GM20431 (cell line): ENCODE measurements around the gene CELSR1.

Experiments used
- in situ Hi-C: fragments of 300-500 bp; cut with MseI, MboI; formaldehyde crosslinking; loops from one replicate; pipeline ENCODE4 v1.15.0; 2020; ENCODE audit warnings: low sequenced_read_pairs; ENCODE audit not compliant: unreplicated experiment

The CELSR1 gene

DNA sequence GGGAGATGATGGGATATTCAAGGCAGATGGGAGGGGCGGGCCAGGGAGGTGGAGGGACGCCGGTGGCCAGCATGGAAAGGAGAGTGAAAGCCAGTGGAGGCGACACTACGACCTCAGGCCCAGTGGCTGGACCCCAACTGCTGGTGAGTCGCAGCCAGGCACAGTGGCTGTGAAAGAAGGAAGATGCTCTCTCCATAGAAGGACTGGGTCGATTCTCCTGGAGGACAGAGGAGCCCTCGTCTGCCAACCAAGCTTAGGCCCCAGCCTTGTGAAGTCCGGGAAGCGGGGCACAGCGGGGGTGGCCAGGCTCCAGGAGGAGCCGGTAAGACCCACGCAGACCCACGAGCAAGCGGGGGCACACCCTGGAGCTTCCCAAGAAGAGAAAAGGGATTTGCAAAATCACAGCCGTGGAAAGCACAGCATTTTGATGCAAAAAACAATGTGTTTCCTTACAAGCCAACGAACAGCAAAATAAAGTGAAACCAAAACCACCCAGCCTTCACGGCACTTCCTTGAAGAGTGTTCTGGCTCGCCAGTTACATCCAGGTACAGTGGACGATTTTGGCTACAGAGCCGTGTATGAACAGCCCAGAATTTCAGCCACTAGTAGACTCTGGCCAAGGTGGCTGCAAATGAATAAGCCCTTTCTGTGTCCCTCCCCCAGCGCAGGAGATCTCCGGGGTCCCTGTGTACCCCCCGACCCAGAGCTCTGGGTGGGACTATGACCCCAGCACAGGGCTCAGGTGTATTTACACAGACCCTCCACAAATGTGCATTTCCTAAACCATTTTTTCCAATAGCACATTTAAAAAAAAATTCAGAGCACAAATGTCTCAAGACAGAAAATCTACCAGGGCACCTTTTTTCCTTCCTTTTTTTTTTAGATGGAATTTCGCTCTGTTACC, 105.0 kb downstream of the CELSR1 start:
- in situ Hi-C loops = no loop called here

DNA sequence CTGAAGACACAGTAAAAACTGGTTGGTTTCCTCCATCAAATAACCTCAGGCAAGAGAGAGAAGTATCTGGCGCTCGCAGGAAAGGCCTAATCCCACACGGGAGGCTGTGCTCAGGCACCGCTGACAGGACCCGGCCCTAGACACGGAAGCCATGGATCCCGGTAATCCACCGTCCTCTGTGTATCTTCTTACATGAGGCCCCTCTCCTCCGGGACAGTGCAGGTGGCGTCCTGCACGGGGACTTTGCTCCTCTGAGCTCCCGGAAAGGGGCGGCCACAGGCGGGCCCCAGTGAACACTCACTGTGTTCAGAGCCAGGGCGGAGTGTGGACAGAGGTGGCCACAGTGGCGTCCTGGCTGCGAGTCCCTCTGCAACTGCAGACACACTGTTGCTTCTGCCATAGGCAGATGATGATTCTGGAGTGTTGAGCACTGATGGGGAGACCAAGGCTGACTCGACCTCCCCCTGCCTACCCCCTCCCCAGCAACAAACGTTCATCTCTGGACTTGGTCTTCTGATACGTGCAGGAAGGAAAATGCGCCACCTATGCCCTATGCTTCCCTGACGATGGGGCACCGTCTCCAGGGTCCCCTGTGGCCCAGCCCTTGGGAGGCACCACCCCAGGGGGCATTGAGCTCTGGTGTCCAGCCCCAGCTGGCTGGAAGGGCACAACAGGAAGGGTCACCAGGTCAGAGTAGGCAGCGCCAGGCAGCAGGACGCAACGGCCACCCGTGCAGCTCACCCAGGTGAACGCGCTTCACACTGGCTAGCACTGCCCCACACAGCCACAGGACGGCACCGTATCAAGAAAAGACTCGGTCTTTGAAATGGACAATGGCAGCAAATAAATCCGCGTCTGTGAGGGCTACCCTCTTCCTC, 106.2 kb downstream of the CELSR1 start:
- in situ Hi-C loops = no loop called here

DNA sequence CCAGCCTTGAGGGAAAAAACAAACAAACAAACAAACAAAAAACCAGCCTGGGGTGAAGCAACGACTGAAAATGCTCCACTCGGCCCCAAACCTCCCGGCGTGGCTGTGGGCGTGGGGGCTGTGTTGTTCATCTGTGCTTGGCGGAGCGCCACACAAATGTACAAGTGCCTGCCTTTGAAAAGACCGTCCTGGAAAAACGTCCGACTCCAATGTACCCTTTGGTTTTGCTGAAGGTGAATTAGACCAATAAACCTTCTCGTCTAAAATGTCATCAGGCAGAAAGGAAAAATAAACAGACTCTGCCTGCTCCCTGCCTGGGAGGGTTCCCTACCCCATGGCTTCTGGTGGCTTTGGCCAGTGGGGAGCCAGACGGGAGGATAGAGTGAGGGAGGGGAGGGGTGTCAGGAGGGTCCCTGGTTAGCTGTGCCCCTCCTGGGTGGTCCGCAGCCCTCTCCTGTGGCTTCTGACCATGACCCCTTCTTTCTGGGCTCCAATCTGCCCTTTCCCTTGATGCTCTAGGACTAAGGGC, 108.0 kb downstream of the CELSR1 start:
- in situ Hi-C loops = no loop called here

DNA sequence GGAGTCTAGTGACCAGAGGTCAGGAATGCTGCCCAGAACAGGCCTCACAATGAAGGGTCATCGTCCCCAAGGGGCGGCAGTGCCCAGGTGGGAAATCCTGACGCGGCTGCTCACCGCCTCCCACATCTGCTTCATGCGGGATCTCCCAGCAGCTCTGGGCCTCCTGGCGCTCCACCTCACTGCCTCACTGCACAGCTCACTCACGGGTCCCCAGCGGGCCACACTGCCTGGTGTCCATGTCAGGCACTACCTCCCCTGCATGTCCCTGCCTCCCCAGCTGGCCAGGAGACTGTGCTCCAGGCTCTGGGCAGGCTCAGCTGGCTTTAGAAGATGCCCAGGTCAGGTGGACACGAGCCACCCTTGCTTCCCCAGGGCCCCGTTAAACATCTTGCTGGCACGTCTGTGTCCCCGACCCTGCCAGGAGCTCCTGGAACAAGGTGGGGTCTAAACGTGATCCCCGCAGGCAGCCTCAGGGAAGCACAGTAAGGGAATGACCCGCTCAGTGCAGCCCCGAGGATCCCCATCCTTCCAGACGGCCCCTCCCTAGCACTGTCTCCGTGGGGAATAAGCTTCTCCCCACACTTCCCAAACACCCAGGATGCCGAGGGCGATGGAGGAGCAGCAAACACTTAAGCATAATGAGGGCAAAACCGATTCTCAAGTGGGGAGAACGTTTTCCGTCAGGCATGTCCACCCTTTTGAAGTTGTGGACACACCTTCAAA, 108.7 kb downstream of the CELSR1 start:
- in situ Hi-C loops = no loop called here

DNA sequence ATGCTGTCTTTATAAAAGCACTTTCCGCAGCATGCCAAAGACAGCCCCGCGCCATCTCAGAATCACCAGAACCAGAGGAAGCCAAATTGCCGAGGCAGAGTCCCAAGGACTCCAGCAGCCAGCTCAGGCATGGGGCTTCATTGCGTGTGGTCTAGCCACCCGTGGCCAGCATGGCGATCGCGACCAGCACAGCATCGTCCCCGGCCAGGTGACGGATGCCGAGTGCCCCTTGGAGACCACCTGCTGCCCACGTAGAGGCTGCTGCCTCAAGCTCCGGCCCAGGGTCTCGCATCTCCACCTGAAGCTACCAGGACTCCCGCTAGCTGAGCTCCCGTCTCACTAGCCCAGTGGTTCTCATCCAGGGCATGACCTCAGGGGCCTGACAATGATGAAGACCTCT, 109.2 kb downstream of the CELSR1 start:
- in situ Hi-C loops = no loop called here

DNA sequence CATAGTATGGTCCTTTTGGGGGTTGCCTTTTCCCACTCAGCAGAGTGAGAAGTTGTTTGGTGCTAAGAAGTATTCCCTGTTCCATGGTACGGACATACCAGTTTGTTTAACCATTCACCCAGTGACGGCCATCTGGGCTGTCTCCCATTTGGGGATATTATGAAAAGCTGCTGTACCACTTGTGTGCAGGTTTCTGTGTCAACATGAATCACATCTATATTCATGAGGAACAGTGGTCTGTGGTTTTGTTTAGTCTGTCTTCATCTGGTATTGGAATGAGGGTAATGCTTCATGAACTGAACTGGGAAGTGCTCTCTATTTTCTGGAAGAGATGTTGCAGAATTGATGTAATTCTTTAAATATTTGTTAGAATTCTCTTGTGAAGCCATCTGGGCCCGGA, 112.4 kb downstream of the CELSR1 start:
- in situ Hi-C loops = no loop called here

DNA sequence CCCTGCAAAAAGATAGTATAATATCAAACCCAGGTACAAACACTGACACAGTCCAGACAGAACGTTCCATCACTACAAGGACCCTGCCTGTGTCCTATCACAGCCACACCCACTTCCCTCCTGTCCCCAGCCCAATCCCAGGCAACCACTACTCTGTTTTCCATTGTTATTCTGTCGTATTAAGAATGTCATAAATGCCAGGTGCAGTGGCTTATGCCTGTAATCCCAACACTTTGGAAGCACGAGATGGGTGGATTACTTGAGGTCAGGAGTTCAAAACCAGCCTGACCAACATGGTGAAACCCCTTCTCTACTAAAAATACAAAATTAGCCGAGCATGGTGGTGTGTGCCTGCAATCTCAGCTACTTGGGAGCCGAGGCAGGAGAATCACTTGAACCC, 112.9 kb downstream of the CELSR1 start:
- in situ Hi-C loops = no loop called here

DNA sequence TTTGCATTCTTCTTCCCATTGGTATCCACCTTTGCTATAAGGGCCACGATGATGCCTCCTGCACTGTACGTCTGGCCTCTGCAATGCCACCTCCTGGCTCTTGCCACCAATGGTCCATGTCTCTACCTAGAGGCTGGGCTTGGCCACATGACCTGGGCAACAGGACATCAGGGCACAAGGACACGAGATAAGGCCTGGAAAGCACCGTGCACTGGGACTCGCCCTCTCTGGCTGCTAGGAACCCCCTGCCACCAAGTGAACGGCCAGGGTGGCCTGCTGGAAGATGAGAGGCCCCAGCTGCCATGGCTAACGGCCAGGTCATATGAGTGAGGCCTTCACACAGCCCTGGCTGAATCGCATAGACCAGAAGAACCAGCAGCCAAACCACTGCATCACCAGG, 114.5 kb downstream of the CELSR1 start:
- in situ Hi-C loops = no loop called here

DNA sequence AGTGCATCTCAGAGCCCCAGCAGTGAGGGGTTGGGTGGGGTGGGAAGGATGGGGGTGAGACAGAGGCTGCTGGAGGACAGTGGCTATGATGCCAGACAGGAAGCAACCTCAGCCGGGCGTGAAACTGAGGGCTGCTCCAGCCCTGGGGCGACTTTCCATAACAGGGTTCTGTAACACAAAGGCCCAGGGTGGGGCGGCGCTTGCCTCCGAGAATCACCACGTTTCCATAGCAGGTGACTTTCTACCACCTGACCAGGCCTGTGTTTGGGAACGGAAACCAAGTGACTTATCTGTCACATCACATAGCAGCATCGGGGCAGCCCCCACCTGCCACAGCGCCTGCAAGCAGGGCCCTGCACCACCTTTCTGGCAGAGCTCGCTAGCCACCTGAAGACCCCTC, 116.2 kb downstream of the CELSR1 start:
- in situ Hi-C loops = no loop called here

DNA sequence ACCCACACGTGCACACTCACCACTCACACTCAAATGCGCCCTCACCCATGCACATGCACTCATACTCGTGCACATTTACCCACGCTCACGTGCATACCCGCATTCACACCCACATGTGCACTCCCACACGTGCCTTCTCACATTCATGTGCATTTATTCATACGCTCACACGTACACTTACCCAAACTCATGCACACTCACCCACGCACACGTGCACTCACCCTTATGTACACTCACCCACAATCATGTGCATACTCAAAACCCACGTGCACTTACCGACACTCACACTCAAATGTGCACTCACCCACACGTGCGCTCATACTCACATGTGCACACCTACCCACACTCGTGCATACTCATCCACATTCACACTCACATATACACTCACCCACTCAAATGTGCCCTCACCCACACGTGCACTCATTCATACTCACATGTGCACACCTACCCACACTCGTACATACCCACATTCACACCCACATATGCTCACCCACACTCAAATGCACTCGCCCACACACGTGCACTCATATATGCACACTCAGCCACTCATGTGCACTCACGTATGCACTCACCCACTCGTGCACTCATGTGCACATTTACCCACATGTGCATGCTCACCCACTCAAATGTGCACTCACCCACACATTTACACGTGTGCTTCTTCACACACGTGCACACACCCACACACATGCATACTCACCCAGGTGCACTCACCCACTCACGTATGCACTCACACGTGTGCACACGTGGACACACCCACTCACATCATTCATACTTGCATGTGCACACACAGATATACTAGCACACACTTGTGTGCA, 117.5 kb downstream of the CELSR1 start:
- in situ Hi-C loops = no loop called here

DNA sequence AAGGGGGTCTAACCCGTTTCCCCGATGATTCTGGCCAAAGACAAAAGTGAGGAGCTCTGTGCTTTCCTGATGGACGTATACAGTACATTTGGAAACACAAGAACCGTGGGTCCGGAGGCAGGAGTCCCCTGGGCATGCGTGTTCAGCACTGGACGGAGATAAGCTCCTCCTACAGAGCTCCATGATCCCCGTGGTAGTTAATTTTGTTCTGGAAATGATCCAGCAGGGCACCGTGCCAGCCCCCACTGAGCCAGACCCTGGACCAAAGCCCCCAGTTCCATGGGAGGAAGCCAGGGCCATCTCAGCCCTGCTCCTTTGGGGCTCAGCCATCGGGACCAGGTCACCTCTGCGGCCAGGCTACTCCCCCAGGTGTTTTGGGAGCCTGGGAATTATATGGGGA, 118.6 kb downstream of the CELSR1 start:
- in situ Hi-C loops = no loop called here

DNA sequence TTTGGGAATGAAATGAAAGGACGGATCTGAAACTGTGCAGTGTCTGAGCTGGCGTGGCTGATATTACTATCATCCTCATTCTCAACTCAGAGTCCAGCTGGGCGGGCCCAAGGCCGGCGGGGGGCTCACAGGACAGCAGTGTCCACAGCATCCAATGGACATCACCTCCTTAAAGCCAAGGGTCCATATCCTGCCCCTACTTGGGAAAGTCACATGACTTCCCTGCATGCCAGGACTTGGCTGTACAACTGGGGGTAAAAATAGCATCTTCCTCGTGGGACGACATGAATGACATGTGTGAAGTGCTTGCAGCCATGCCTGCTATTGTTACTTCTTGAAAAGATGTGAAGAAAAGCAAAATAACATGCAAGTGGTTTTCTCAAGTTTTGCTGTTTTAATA, 119.7 kb downstream of the CELSR1 start:
- in situ Hi-C loops = no loop called here

DNA sequence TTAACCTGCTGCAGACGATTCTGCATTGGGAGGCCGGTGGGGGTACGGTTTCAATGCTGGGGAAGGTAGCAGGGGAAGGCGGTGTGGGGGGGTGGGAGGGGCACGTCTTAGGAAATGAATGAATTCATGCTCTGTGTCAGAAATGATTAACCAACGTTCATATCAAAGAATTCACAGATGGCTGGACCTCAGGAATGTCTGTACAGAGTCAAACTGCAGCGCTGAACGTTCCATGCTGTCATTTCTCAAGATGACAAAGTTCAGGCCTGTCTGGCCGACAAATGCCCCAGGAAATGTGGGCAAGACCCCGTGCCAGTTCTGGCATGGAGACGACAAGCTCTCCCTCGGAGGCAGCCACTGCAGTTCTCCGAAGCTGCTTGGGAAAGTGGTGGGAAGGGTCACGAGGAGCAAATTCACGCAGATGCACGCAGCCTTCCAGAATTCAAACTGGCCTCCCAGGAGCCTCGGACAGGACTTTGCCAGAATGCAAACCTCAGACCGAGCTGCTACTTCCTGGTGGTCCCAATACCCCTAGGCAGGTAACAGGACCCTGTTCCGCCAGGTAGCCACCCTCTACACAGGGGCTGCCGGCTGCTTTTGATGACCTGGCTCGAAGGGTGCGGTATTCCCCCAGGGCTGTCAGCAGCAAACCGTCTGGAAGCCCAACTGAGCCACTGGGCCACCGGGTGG, 120.4 kb downstream of the CELSR1 start:
- in situ Hi-C loops = no loop called here

DNA sequence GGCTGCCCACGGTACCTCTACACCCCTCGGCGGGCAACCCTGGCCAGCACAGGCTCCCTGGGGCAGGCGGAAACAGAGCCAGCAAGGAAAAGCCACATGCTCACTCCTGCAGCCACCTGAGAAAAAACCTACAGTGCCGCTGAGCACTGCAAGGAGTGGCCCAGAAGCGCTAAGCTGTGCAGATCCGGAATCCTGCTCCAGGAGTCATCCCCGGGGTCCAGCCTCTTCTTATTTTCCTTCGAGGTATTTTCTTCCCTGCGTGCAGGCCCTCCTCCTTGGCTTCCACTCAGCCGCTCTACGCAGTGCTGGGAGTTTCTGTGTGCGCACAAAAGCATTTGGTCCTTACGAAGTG, 120.9 kb downstream of the CELSR1 start:
- in situ Hi-C loops = no loop called here

DNA sequence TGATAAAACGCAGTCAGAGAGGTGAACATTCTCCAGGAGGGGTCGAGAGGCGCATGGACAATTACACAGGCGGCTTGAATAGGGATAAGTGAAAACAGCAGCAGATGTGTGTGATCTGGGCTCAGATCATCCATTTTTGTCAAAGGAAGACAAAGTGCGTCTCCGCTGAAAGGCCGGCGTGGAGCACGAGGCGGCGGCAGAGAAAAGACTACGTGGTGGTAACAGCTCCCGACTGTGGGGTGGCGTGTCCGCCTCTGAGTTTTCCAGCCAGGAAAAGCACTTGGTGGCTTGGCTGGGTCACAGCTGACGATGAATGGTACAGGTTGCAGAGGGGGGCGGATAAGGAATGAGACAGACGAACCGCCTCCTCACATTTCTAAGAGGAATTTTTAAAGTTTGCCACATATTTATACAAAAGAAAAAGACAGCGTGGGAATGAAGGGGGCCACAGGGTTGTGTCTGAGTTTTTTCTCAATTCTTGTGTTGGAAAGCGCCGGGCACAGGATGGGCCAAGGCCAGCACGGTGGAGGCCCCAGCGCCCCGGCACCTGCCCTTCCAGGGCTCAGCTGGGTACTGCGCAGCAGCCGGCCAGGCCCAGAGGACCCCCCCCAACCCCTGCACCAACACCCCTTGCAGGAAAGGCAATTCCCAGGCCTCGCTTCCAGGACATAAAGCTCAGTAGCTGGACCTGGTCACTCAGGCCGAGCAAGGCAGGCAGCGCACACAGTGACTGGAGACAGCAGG, 121.5 kb downstream of the CELSR1 start:
- in situ Hi-C loops = no loop called here

DNA sequence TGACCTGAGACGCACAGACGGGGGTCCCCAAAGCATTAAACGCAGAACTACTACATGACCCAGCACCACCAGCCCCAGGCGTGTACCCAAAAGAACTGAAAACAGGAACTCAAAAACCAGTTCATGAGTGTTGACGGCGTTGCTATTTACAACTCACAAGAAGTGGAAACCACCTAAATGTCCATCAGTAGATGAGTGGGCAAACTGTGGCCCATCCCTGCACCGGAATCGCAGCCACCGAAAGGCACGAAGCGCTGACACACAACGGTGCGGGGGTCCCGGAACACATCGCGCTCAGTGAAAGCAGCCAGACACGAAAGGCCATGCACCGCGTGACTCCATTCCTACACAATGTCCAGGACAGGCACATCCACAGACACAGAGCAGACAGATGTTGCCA, 122.7 kb downstream of the CELSR1 start:
- in situ Hi-C loops = no loop called here

DNA sequence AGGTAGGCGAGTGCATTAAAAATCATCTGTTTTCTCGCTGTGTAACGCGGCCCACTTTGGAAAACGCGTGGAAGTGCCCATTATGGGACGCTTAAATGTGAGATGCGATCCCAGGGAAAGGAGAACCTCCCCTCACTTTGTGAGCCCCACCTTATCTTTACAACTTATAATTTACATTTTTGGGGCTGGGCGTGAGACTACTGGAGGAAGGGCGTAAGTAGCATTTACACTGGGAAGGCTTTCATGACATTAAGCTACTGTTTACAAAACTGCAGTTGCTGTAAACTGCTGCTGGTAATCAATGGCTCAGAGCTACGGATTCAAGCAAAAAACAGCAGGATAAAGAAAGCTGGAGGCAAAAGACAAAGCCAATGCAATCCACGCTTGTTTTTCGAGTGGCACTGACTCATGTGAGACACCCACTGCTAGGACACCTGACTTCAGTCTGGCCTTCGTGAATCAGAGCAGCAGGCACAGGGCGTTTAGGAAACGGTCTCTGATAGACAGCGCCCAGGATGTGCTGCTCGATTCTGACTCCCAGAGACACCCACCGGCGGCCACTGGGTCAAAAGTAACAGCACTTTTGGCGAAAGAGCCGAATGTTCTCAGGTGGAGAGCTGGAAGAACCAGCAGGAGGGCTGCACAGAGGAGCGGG, 123.6 kb downstream of the CELSR1 start:
- in situ Hi-C loops = no loop called here

DNA sequence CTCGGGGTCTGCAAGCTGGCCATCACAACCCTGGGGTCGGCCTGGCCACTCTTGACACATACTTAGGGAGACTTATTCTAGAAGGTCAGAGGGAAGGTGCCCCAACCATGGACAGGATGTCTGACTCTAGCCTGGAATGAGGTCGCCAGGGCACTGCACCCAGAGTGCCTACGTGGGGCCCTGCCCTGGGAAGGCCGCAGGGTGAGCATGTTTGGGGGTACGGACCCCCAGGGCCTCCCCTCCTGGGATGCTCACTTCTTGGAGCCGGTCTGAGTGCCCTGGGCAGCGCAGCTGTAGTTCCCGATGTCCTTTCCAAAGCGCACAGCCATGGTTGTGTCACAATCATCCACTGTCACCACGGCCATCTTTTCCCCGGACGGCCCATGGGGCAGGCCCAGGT, 126.1 kb downstream of the CELSR1 start:
- in situ Hi-C loops = no loop called here
